Right hindlimb (tissue), 1 donor: ENCODE measurements around the gene IL17B.

ENCODE experiments used
- DNase-seq: peaks from one replicate; pipeline ENCODE4 v3.0.0-alpha.2; 2018

Gene IL17B

GRCh38 chr5:149375434-149375833 is 3.7 kb downstream of the IL17B start:
- DNase-seq, result no peak

DNA sequence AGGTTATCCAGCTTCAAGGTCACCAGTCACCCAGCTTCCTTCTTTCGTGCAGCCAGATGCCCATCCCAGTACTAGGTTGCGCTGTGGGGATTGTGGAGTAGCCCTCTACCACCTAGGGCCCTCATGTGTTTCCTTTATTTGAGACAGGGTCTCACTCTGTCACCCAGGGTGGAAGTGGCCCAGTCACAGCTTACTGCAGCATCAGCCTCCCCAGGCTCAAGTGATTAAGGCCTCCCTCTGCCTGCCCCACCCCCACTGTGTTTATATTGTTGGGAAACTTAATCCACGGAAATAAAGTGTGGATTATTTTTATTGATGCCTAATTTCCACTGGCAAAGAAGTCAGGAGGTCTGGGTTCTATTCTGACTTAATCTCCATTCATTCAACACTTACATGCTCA is 4.3 kb downstream of the IL17B start:
- no peak for DNase-seq

DNA sequence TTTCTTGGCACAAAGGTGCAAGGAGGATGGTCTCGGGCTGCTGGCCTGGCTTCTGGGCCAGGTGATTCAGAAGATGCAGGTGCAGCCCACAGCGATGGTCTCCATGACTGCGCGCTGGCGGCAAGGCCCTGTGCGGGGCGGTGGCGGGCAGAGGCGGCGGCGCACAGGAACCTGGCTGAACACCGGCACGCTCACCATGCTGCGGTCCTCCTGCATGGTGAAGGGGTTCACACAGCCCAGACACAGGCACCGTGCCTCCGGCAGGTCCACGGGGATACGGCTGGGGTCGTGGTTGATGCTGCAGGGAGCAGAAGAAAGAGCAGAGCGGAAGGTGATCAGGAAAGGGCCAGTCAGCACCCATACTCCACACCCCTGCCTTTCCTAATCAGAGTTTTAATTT is 4.8 kb downstream of the IL17B start:
- no peak for DNase-seq

GRCh38 chr5:149372932-149373331 is 6.2 kb downstream of the IL17B start:
- no peak for DNase-seq

DNA sequence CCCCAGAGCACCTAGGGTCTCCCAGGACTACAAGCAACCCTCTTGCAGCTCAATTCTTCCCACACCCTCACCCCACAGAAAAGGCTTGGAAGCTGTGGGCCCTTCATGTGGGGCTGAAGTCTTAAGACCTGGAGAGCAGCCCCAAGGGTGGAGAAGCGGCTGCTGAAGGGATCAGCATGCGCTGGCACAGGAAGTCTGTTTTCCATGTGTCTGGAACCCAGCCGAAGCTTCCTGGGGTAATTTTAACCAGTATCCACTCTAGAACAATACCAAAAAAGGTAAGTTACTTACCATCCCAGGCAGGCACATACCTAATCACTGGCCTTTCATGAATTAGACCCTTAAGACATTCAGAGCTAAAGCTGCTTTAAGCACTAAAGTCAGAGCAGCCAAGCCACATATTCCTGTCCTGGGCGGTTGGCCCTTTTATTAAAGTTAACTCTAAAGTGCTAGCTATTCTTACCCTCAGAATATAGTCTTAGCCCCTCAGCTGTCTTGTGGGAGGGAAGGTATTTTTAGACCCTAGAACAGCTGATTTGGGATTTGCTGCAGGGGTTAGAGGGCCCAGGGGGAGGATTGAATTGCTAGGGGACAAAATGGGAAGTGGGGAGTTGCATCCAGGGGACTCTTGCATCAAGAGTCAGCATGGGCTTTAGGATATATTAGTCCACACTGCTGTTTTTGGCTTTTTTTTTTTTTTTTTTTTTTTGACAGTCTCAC is 6.9 kb downstream of the IL17B start:
- DNase-seq, result no peak

- no peak for DNase-seq
Measured at GRCh38 chr5:149371296-149371962, 7.7 kb downstream of the IL17B start.

DNA sequence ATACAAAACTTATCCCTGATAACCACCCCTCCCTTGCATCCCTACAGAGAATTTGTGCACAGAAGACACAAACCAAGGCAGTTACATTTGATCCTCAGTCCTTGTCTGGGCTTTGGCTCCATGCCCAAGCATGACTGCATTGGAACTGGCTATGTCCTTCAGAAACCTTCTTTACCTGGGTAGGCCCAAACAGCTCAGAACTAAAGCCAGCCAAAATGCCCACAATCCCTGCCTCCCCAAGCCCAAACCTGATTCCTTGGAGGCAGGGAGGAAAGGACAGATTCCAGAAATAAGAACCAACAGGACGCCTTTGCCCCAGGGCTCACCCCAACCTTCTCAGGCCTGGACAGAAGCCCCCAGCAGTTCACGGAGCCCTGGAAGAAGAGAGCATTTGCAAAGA is 8.2 kb downstream of the IL17B start:
- DNase-seq, result no peak

DNA sequence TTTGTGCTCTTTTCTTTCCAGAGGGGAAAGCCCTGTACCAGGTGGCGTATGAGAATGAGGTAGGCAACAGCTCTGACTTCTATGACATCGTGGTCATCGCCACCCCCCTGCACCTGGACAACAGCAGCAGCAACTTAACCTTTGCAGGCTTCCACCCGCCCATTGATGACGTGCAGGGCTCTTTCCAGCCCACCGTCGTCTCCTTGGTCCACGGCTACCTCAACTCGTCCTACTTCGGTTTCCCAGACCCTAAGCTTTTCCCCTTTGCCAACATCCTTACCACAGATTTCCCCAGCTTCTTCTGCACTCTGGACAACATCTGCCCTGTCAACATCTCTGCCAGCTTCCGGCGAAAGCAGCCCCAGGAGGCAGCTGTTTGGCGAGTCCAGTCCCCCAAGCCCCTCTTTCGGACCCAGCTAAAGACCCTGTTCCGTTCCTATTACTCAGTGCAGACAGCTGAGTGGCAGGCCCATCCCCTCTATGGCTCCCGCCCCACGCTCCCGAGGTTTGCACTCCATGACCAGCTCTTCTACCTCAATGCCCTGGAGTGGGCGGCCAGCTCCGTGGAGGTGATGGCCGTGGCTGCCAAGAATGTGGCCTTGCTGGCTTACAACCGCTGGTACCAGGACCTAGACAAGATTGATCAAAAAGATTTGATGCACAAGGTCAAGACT is 11.0 kb downstream of the IL17B start:
- DNase-seq, result no peak

DNA sequence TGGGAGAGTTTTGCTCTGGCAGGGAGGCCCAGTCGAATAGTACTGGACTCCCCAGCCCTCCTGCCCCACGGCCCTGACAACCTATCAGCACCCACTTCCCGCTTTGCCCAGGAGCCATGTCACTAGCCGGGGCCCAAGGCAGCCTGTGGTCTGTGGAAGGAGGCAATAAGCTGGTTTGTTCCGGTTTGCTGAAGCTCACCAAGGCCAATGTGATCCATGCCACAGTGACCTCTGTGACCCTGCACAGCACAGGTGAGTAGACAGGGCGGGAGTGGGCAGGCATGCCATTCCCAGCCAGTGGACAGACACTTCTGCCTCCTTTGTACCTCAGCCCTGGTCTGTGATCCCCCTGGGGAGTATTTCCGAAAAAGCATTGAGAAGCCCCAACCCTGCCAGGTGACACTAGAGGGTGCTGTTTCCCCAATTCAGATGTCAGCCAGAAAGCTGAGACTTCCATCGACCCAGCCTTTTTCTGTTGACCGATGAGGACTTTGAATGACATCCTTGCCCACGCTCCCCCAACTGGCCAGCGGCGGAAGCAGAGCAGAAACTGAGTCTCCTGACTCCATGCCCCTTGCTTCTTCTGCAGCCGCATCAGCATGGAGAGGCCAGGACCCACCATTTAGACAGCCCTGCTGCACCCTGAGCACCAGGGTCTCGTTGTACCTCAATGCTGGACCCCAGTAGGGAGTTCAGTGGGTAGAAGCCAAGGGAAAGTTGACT is 11.7 kb downstream of the IL17B start:
- DNase-seq, result peak; percentile 60

- no peak for DNase-seq
Measured at GRCh38 chr5:149366169-149366729, 12.8 kb downstream of the IL17B start.

- DNase-seq, result no peak
Measured at GRCh38 chr5:149365418-149365817, 13.7 kb downstream of the IL17B start.

DNA sequence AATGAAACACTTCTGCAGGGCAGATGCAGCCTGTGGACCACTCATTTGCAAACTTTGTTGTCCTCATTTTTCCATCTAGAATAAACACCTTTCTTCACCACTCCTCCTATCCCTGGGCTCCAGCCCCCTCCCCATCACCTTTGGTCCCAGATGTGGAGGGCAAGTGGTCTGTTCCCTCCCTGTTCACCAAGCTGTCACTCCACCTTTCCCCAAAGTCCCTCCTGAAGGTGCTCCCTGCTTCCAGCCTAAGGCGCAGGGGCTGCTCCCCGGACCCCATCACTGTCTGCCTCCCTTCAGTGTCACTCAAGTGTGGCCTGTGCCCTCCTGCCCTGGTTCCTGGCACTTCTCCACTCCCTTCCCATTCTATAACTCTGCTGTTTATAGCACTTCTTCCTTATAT is 14.4 kb downstream of the IL17B start:
- no peak for DNase-seq

DNA sequence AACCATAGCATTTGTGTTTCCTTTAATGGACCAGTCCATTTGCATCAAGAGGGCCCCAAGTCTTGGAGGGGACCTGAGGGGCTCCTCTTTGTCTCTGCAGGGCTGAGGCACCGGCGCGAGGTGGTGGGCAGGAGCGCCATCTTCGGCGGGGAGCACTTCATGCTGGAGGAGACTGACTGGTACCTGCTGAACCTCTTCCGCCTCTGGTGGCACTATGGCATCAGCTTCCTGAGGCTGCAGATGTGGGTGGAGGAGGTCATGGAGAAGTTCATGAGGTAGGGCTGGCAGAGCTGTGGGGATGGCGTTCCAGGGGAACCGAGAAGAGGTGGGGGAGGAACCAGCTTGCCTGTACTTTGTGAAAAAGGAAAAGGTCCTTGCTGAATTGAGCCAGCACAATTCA is 15.2 kb downstream of the IL17B start:
- no peak for DNase-seq

DNA sequence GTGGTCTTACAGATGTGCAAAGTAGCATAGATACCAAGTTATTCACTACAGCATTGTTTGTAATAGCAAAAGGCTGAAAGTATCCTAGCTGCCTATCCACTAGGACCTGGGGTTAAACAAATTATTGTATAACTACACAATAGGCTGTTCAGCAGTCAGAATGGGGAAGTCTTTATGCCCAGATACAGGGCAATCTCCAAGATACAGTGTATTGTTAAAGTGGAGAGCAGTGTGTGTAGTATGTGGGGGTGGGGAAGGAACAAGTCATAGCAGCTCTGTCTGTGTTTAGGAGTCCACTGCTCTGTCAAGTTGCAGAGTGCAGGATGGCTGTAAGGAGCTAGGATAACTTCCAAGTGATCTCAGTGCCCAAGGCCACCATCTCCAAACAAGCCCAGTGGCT is 15.7 kb downstream of the IL17B start:
- no peak for DNase-seq

GRCh38 chr5:149362541-149362940 is 16.6 kb downstream of the IL17B start:
- DNase-seq, result no peak

- DNase-seq, result no peak
Measured at GRCh38 chr5:149360272-149360671, 18.8 kb downstream of the IL17B start.

DNA sequence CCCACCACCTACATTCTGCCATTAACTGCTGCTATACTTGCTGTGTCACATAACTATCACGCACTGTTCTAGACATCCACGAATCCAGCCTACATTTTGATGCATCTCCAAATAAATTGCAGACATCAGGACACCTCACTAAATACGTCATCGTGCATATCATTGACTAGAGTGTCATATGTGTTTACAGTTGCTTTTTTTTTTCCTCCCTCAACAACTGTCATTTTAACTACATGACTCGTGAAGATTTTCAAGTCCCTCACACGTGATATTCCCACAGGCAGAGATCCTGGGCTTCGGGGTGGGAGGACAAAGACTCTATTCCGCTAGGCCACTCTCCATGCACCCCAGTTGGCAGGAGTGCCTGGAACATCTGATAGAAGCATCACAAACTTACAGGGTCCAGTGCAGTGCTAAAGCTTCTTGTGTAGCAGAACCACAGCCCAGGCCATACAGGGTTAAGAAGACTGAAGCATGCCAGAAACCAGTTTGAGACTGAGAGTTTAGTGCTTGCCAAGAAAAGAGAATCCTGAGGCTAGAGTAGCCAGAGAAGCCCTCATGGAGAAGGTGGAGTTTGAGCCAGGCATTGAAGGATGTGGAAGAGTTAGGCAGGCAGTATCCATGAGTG is 20.1 kb downstream of the IL17B start:
- DNase-seq, result no peak

- DNase-seq, result no peak
Measured at GRCh38 chr5:149358294-149358651, 20.8 kb downstream of the IL17B start.

GRCh38 chr5:149357370-149358293 is 21.5 kb downstream of the IL17B start, which contains the start of gene PCYOX1L:
Gene PCYOX1L (plus strand): TSS chr5:149358046. CDS start chr5:149358069, 23 bp downstream.
- peak; percentile 97 for DNase-seq

DNA sequence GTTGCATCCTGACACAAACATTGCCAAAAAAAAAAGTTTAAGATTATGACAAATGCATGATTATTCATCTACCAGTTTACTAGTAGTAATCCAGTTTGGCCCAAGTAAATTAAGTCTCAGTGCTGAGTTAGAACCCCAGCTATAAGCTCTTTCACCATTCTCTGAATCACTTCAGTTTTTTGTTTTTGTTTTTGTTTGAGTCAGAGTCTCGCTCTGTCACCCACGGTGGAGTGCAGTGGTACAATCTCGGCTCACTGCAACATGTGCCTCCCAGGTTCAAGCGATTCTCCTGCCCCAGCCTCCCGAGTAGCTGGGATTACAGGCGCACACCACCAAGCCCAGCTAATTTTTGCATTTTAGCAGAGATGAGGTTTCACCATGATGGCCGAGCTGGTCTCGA is 22.7 kb downstream of the IL17B start:
- no peak for DNase-seq

DNA sequence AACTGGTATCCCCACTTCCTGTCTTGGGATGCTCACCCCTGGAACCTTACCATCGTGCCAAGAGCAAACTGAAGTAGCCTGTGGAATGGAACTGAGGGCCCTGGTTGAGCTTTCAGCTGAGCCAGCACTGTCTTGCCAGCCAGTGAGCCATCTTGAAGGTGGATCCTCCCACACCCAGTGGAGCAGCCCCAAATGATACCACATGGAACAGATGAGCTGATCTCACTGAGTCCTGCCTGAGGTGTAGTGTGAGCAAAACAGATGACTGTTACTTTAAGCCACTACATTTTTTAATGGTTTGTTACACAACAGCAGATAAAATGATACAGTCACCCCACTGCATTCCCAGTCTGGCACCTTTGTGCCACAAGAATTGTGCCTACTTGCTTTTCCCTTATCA is 23.4 kb downstream of the IL17B start:
- DNase-seq, result no peak

DNA sequence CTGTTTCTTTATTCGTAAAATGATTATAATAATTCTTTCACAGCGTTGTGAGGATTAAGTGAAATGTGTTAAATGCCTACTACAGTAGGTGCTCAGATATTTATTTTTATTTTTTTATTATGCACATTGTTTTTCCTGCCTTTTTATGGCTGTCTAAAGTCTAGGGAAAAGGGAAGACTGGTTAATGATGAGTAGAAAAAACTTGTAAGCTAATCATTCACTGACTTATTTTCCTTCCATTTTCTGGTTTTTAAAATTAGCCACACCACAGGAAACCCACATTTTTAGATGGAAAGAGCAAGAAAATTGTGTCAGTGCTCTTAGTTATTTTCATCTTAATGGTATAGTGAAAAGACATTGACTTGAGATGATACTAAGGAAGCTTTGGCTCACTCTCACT is 25.2 kb downstream of the IL17B start:
- DNase-seq, result no peak
